AG08395 (cell line): ENCODE results near the gene TENT4B.

Experiments
- DNase-seq: peaks from one replicate; pipeline ENCODE4 v3.0.0; 2012; ENCODE audit warnings: mixed read lengths, low spot score

Gene TENT4B

GRCh38 chr16:50234771-50235556 lies 81.9 kb downstream of the TENT4B start:
- no peak for DNase-seq

GRCh38 chr16:50235581-50235980 lies 82.5 kb downstream of the TENT4B start:
- no peak for DNase-seq

GRCh38 chr16:50238314-50238713 lies 85.2 kb downstream of the TENT4B start:
- DNase-seq: no peak

GRCh38 chr16:50238868-50239301 lies 85.8 kb downstream of the TENT4B start:
- DNase-seq: no peak

- peak; percentile 56 for DNase-seq
Measured at GRCh38 chr16:50243024-50243423, 89.9 kb downstream of the TENT4B start.

- DNase-seq: peak; percentile 58
Measured at GRCh38 chr16:50244140-50244503, 91.0 kb downstream of the TENT4B start.

- no peak for DNase-seq
Measured at GRCh38 chr16:50244504-50245416, 91.7 kb downstream of the TENT4B start.

GRCh38 chr16:50245417-50246298 lies 92.6 kb downstream of the TENT4B start:
- peak; percentile 87 for DNase-seq

GRCh38 chr16:50246299-50247122 lies 93.4 kb downstream of the TENT4B start:
- DNase-seq: no peak

- no peak for DNase-seq
Measured at GRCh38 chr16:50247123-50247905, 94.2 kb downstream of the TENT4B start.

GRCh38 chr16:50247906-50248608 lies 95.0 kb downstream of the TENT4B start:
- DNase-seq: no peak

- no peak for DNase-seq
Measured at GRCh38 chr16:50248845-50249244, 95.7 kb downstream of the TENT4B start.

- peak; percentile 89 for DNase-seq
Measured at GRCh38 chr16:50251375-50252081, 98.4 kb downstream of the TENT4B start.

GRCh38 chr16:50252082-50252611 lies 99.0 kb downstream of the TENT4B start:
- DNase-seq: no peak

- no peak for DNase-seq
Measured at GRCh38 chr16:50252874-50253513, 99.9 kb downstream of the TENT4B start.

GRCh38 chr16:50253514-50253910 lies 100.4 kb downstream of the TENT4B start:
- DNase-seq: no peak

GRCh38 chr16:50254072-50254471 lies 101.0 kb downstream of the TENT4B start:
- no peak for DNase-seq

- no peak for DNase-seq
Measured at GRCh38 chr16:50255538-50255937, 102.4 kb downstream of the TENT4B start.
